Gastrocnemius medialis (tissue), 4 donors: ENCODE data around the gene PTPRJ.

Experiments
- CTCF ChIP-seq, 5 experiments: fragments of 450-650 bp in 3 of 5; fragments of 200-600 bp in 2 of 5; sonication (generic) in 2 of 5; IDR thresholded peaks in 4 of 5; conservative IDR thresholded peaks in 1 of 5; 1 replicate in 4 of 5; 2 replicates in 1 of 5; pipeline ENCODE4 v1.5.1; 2016 to 2019; ENCODE audit warnings: antibody characterized with exemption in 5 of 5, mild to moderate bottlenecking in 3 of 5, moderate library complexity in 3 of 5
- POLR2A ChIP-seq, 2 donors: fragments of 450-650 bp; IDR thresholded peaks; one replicate each; pipeline ENCODE4 v1.6.1; 2017; ENCODE audit warnings: antibody characterized with exemption in 2 of 2, mild to moderate bottlenecking in 2 of 2, moderate library complexity in 2 of 2

DNA sequence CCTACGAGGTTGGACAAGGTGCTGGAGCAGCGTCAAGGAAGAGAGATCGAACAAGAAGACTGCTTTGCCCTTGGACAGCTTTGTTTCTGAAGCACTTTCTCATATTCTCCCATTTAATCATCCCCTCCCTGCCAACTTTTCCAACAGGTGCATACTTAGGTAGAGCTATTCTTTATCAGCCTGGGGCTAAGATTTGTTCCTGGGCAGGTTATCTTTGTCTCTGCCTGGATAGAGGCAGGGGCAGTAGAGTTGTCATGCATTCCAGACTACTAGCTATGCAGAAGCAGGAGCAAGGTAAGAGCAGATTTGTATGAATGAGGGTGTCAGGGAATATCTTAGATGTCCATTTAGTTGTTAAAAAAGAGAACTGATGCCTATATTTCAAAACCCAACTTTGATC lies 82.3 kb downstream of the PTPRJ start:
- no peak for TF ChIP-seq CTCF (IDR thresholded peaks at IDR 0.05 in 4 of 5, conservative IDR thresholded peaks at IDR 0.05 in 1 of 5)
- no peak for TF ChIP-seq POLR2A (IDR thresholded peaks at IDR 0.05)
